ENCODE results near the gene BMP2K. TPM values are rescaled to one million over a fixed set of nuclear protein-coding genes. Genes with fewer than 3 reads are reported as not detected.

The BMP2K gene
- total RNA-seq, 1 donor from 2014 or later: 41.3 TPM

DNA sequence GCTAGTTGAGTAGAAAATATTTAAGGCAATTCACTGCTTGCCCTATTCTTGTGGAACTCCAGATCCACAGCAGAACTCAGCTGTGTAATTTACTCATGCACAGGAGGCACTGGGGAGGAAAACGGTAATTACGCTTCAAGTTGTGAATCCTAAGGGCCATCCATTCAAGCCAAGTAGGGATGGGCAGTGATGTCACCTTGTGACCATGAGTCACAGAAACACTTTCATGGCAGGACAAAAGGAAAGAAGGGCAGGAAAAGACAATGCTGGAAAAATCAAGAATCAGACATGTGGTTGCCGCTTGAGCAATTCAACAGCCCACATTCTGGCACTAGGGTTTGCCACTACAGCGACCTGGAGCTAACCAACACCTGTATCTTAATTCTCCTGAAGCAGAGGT, 161.7 kb downstream of the BMP2K start:
- peak; percentile 12 for DNase-seq (ENCODE audit: low read depth)
- TF ChIP-seq, protein P1, sequence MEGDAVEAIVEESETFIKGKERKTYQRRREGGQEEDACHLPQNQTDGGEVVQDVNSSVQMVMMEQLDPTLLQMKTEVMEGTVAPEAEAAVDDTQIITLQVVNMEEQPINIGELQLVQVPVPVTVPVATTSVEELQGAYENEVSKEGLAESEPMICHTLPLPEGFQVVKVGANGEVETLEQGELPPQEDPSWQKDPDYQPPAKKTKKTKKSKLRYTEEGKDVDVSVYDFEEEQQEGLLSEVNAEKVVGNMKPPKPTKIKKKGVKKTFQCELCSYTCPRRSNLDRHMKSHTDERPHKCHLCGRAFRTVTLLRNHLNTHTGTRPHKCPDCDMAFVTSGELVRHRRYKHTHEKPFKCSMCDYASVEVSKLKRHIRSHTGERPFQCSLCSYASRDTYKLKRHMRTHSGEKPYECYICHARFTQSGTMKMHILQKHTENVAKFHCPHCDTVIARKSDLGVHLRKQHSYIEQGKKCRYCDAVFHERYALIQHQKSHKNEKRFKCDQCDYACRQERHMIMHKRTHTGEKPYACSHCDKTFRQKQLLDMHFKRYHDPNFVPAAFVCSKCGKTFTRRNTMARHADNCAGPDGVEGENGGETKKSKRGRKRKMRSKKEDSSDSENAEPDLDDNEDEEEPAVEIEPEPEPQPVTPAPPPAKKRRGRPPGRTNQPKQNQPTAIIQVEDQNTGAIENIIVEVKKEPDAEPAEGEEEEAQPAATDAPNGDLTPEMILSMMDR (IDR thresholded peaks at IDR 0.05; ENCODE audit: insufficient read depth, low read length, severe bottlenecking): no peak
- H3K36me3 ChIP-seq (ENCODE audit: control insufficient read depth, insufficient read depth, low read length): no peaks in the 10 kb centered on the region
- no peak for FAIRE-seq
- H3K27me3 ChIP-seq (ENCODE audit: control insufficient read depth, insufficient read depth, low read length): no peaks in the 10 kb centered on the region
- H3K4me3 ChIP-seq (ENCODE audit: low read depth, low read length): no peak overlapping the region

DNA sequence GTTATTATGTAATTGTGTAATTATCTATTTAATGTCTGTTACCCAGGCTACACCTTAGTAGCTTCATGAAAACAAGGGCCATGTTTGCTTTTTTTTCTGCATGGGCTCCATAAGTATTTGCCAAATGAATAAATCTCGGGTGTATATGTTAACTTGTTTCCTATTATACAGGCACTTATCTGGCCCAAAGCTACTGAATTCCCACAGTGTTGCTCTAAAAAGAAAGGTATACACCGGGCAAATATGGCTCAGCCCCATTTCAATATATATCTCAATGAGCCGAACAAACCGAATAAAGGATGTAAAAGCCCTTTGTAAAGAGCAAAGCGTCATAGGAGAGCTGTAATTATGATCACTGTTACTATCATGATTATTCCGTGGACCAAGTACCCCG, 162.3 kb downstream of the BMP2K start:
- Histone ChIP-seq H3K36me3 (ENCODE audit: control insufficient read depth, insufficient read depth, low read length) (no peaks in the 10 kb centered on the region), H3K4me3 (ENCODE audit: low read depth, low read length) (peak overlapping the region; percentile 97), H3K27me3 (ENCODE audit: control insufficient read depth, insufficient read depth, low read length) (no peaks in the 10 kb centered on the region)
- FAIRE-seq: no peak
- peak; percentile 8 for DNase-seq (ENCODE audit: low read depth)
- TF ChIP-seq, protein P1 (IDR thresholded peaks at IDR 0.05; ENCODE audit: insufficient read depth, low read length, severe bottlenecking): no peak

DNA sequence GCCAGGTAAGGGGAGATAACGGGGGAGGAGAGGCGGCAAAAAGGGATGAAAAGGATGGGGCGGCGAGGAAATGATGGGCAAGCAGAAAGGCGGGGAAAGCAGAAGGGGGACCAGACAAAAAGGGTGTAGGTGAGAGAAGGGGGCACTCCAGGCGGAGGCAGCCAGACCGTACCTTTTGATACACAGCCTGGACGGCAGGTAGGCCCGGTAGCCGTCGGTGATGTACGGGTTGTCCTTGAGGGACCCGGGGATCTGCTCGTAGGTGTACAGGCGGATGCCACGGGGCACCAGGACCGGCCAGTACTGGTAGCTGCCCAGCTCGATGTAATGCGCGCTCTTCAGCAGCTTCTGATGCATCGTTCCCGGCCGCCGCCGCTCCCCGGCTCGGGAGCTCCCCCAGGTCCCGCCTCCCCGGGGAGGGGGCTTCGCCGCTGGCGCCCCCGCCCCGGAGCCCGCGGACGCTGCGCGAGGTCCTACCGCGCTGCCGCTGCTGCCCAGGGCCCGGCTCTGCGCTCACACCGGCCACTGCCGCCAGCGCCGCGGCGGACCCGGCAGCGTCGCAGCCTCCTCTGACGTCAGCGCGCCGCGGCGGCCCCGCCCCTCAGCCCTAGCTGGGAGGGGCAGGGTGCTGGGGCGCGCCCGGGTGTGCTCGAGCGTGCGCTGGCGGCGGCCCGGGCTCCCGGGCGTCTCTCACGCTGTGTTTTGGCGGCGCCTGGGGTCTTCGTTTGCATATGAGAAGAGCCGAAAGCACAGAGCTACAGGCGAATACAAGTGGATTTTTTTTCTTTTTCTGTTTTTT, 162.9 kb downstream of the BMP2K start, which contains the start of gene PAQR3:
Gene PAQR3 (minus strand): TSS at position 571 of the 799 bp plus-strand sequence. CDS start 214 bp downstream, at position 357.
- FAIRE-seq: no peak
- Histone ChIP-seq H3K36me3 (ENCODE audit: control insufficient read depth, insufficient read depth, low read length) (no peaks in the 10 kb centered on the region), H3K27me3 (ENCODE audit: control insufficient read depth, insufficient read depth, low read length) (no peaks in the 10 kb centered on the region), H3K4me3 (ENCODE audit: low read depth, low read length) (peak within 1 kb of the TSS; percentile 97)
- DNase-seq (ENCODE audit: low read depth): peak; percentile 58
- TF ChIP-seq, protein P1 (IDR thresholded peaks at IDR 0.05; ENCODE audit: insufficient read depth, low read length, severe bottlenecking): no peak

DNA sequence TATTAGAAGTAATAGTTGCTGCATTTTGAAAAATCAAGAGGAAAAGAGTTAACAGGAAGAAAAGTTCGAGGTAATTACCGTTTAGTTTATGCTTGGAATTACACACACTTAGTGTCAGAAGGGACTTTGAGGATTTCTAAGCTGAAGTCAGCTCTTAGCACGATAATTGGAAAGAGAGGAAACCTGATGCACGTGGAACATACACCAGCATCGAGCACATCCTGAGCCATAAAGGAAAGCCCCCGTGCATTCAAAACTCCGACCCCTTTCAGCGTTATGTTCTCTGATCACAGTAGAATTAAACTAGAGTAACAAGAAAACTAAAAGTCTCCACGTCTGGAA, 163.5 kb downstream of the BMP2K start:
- TF ChIP-seq, protein P1 (IDR thresholded peaks at IDR 0.05; ENCODE audit: insufficient read depth, low read length, severe bottlenecking): no peak
- DNase-seq (ENCODE audit: low read depth) (no peak), FAIRE-seq (no peak)
- H3K27me3 ChIP-seq (ENCODE audit: control insufficient read depth, insufficient read depth, low read length): no peaks in the 10 kb centered on the region
- peak overlapping the region; percentile 97 for H3K4me3 ChIP-seq (ENCODE audit: low read depth, low read length)
- no peaks in the 10 kb centered on the region for H3K36me3 ChIP-seq (ENCODE audit: control insufficient read depth, insufficient read depth, low read length)

DNA sequence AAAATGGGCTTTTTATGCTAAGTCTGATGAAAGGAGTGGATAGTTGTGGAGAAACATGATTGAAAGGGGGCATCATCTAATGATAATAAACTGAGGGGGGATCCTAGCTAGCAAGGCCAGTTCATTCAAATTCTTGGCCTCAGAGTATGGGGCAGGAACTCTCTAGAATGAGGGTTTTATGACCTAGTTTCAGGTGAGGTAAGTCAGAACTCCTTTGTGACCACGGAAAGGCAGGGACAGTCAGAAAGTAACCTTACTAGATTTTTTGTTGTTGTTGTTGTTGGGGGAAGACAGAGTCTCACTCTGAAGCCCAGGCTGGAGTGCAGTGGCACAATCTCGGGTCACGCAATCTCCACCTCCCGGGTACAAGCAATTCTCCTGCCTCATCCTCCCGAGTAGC, 164.6 kb downstream of the BMP2K start:
- TF ChIP-seq, protein P1 (IDR thresholded peaks at IDR 0.05; ENCODE audit: insufficient read depth, low read length, severe bottlenecking): no peak
- FAIRE-seq (no peak), DNase-seq (ENCODE audit: low read depth) (no peak)
- Histone ChIP-seq H3K27me3 (ENCODE audit: control insufficient read depth, insufficient read depth, low read length) (no peaks in the 10 kb centered on the region), H3K4me3 (ENCODE audit: low read depth, low read length) (no peak overlapping the region), H3K36me3 (ENCODE audit: control insufficient read depth, insufficient read depth, low read length) (no peaks in the 10 kb centered on the region)

DNA sequence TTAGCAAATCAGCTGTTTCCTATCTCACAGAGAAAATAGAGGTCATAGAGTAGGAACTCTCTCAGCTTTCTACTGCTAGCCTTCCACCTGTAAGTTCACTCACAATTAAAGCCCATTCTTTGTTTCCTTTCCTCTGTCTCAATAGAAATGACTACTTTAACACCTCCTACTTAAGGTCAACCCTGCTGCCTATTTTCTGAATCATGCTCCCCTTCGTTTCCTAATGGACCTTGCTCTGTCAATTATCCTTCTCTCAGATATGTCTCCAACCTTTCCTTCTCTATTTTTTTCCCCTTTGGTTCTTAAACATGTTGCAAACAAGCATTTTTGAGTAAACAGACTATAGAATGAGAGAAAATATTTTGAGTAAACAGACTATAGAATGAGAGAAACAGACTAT, 168.2 kb downstream of the BMP2K start:
- no peak for FAIRE-seq

More for the DNA sequence above, 168.2 kb downstream of the BMP2K start:
- no peak overlapping the region for H3K4me3 ChIP-seq (ENCODE audit: low read depth, low read length)
- TF ChIP-seq, protein P1 (IDR thresholded peaks at IDR 0.05; ENCODE audit: insufficient read depth, low read length, severe bottlenecking): no peak
- H3K36me3 ChIP-seq (ENCODE audit: control insufficient read depth, insufficient read depth, low read length): no peaks in the 10 kb centered on the region
- peak; percentile 17 for DNase-seq (ENCODE audit: low read depth)
- no peaks in the 10 kb centered on the region for H3K27me3 ChIP-seq (ENCODE audit: control insufficient read depth, insufficient read depth, low read length)

Measured in bronchial epithelial cell (primary cell).